Uterus (tissue), 4 donors: ENCODE results near the gene ADARB2. TPM values are rescaled to one million over a fixed set of nuclear protein-coding genes. Genes with fewer than 3 reads are reported as not detected.

ENCODE experiments used
- DNase-seq, 2 donors: peaks; one replicate each; pipeline ENCODE4 v3.0.0-alpha.2; 2019 to 2020
- H3K27ac ChIP-seq, 2 donors: fragments of 200-600 bp; sonication (generic); 1 replicate in 1 of 2; 2 replicates in 1 of 2; pipeline ENCODE4 v1.5.1; 2016 to 2018
- H3K27me3 ChIP-seq, 2 donors: fragments of 200-600 bp; sonication (generic); one replicate each; pipeline ENCODE4 v1.5.1; 2018 to 2019; ENCODE audit warnings: control low read depth in 1 of 2
- H3K36me3 ChIP-seq, 2 donors: fragments of 200-600 bp; sonication (generic); one replicate each; pipeline ENCODE4 v1.5.1; 2019; ENCODE audit warnings: control low read depth in 1 of 2
- H3K4me1 ChIP-seq, 2 donors: fragments of 200-600 bp; sonication (generic); one replicate each; pipeline ENCODE4 v1.5.1; 2018 to 2019; ENCODE audit warnings: control low read depth in 1 of 2
- H3K4me3 ChIP-seq, 2 donors: fragments of 200-600 bp; sonication (generic); 1 replicate in 1 of 2; 2 replicates in 1 of 2; pipeline ENCODE4 v1.5.1; 2018 to 2019; ENCODE audit warnings: mild to moderate bottlenecking in 1 of 2
- H3K9me3 ChIP-seq, 2 donors: fragments of 200-600 bp; sonication (generic); one replicate each; pipeline ENCODE4 v1.5.1; 2019; ENCODE audit warnings: control low read depth in 1 of 2
- CTCF ChIP-seq, 4 experiments: fragments of 200-600 bp in 2 of 4; fragments of 450-650 bp in 2 of 4; sonication (generic) in 2 of 4; IDR thresholded peaks; one replicate each; pipeline ENCODE4 v1.5.1; 2016 to 2019; ENCODE audit warnings: antibody characterized with exemption in 4 of 4, mild to moderate bottlenecking in 2 of 4, moderate library complexity in 1 of 4
- POLR2A ChIP-seq, 2 donors: fragments of 450-650 bp; IDR thresholded peaks; one replicate each; pipeline ENCODE4 v1.6.1; 2016; ENCODE audit warnings: antibody characterized with exemption in 2 of 2, mild to moderate bottlenecking in 1 of 2, moderate library complexity in 1 of 2
- intact Hi-C: fragments of 100-400 bp; cut with DNase I; formaldehyde crosslinking; loops from one replicate; pipeline ENCODE4 v1.15.1; 2023; ENCODE audit warnings: low total_unique reads
- total RNA-seq, 4 donors: library from RNA; depleted of rRNA in 3 of 4; stranded (reverse); fragments of >200 nt in 3 of 4; gene quantifications; one replicate each; pipeline versions ENCODE4 v1.1.0 to v1.2.4, GENCODE V29; 2014 to 2023
- donor health status: DM: yes; HTN: yes; CAD: no.

The ADARB2 gene
- total RNA-seq, 4 donors from 2014 or later: 0.76 to 2.6 (median 2.0) TPM; not detected in 1

DNA sequence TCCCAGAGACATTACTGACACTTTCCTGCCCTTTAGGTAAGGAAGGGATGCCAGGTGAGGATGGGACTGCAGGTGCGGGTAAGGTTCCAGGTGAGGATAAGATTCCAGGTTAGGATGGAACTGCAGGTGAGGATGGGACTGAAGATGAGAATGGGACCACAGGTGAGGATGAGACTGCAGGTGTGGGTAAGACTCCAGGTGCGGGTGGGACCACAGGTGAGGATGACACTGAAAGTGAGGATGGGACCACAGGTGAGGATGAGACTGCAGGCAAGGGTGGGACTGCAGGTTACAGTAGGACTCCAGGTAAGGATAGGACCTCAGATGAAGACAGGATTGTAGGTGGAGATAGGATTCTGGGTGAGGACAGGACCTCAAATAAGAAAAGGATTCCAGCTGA is 358.9 kb downstream of the ADARB2 start:
- no peaks in the 10 kb centered on the region for H3K4me1 ChIP-seq
- H3K27me3 ChIP-seq: no peaks in the 10 kb centered on the region
- no peaks in the 10 kb centered on the region for H3K9me3 ChIP-seq
- no peak for TF ChIP-seq CTCF (IDR thresholded peaks at IDR 0.05)
- TF ChIP-seq POLR2A (IDR thresholded peaks at IDR 0.05): no peak
- H3K36me3 ChIP-seq: no peaks in the 10 kb centered on the region
- no peak for DNase-seq
- no peak overlapping the region for H3K4me3 ChIP-seq
- H3K27ac ChIP-seq: no peak overlapping the region
- intact Hi-C loops: no loop called here

GRCh38 chr10:1377740-1378397 is 359.5 kb downstream of the ADARB2 start:
- H3K27me3 ChIP-seq: no peaks in the 10 kb centered on the region
- TF ChIP-seq POLR2A (IDR thresholded peaks at IDR 0.05): no peak
- TF ChIP-seq CTCF (IDR thresholded peaks at IDR 0.05): no peak

GRCh38 chr10:1377231-1377630 is 360.1 kb downstream of the ADARB2 start:
- intact Hi-C loops: no loop called here
- no peak overlapping the region for H3K4me3 ChIP-seq
- no peaks in the 10 kb centered on the region for H3K9me3 ChIP-seq
- TF ChIP-seq CTCF (IDR thresholded peaks at IDR 0.05) (no peak), POLR2A (IDR thresholded peaks at IDR 0.05) (no peak)
- no peaks in the 10 kb centered on the region for H3K4me1 ChIP-seq
- no peaks in the 10 kb centered on the region for H3K27me3 ChIP-seq
- no peak overlapping the region for H3K27ac ChIP-seq
- DNase-seq: no peak
- no peaks in the 10 kb centered on the region for H3K36me3 ChIP-seq

More at GRCh38 chr10:1377740-1378397, 359.5 kb downstream of the ADARB2 start:
- no peak overlapping the region for H3K4me3 ChIP-seq
- intact Hi-C loops: no loop called here
- no peak for DNase-seq
- H3K36me3 ChIP-seq: no peaks in the 10 kb centered on the region
- H3K4me1 ChIP-seq: no peaks in the 10 kb centered on the region
- H3K9me3 ChIP-seq: no peaks in the 10 kb centered on the region
- H3K27ac ChIP-seq: no peak overlapping the region

- H3K9me3 ChIP-seq: no peaks in the 10 kb centered on the region
- no peak overlapping the region for H3K4me3 ChIP-seq
- no peaks in the 10 kb centered on the region for H3K27me3 ChIP-seq
- no peak for TF ChIP-seq POLR2A (IDR thresholded peaks at IDR 0.05)
- no peak for TF ChIP-seq CTCF (IDR thresholded peaks at IDR 0.05)
- H3K36me3 ChIP-seq: no peaks in the 10 kb centered on the region
- H3K27ac ChIP-seq: no peak overlapping the region
- no peaks in the 10 kb centered on the region for H3K4me1 ChIP-seq
- DNase-seq: no peak
- intact Hi-C loops: no loop called here
Measured at GRCh38 chr10:1376384-1376945, 360.9 kb downstream of the ADARB2 start.

- Histone ChIP-seq H3K27ac (no peak overlapping the region), H3K36me3 (no peaks in the 10 kb centered on the region), H3K27me3 (no peaks in the 10 kb centered on the region), H3K9me3 (no peaks in the 10 kb centered on the region), H3K4me1 (no peaks in the 10 kb centered on the region), H3K4me3 (no peak overlapping the region)
- TF ChIP-seq POLR2A (IDR thresholded peaks at IDR 0.05) (no peak), CTCF (IDR thresholded peaks at IDR 0.05) (no peak)
- intact Hi-C loops: no loop called here
- DNase-seq: no peak
Measured at GRCh38 chr10:1375346-1376170, 361.8 kb downstream of the ADARB2 start.
